Uterus (tissue), 4 donors: ENCODE measurements around the gene FBLN1. TPM values are rescaled to one million over a fixed set of nuclear protein-coding genes. Genes with fewer than 3 reads are reported as not detected.

ENCODE experiments used
- DNase-seq, 2 donors: peaks; one replicate each; pipeline ENCODE4 v3.0.0-alpha.2; 2019 to 2020
- H3K27ac ChIP-seq, 2 donors: fragments of 200-600 bp; sonication (generic); 1 replicate in 1 of 2; 2 replicates in 1 of 2; pipeline ENCODE4 v1.5.1; 2016 to 2018
- H3K27me3 ChIP-seq, 2 donors: fragments of 200-600 bp; sonication (generic); one replicate each; pipeline ENCODE4 v1.5.1; 2018 to 2019; ENCODE audit warnings: control low read depth in 1 of 2
- H3K36me3 ChIP-seq, 2 donors: fragments of 200-600 bp; sonication (generic); one replicate each; pipeline ENCODE4 v1.5.1; 2019; ENCODE audit warnings: control low read depth in 1 of 2
- H3K4me1 ChIP-seq, 2 donors: fragments of 200-600 bp; sonication (generic); one replicate each; pipeline ENCODE4 v1.5.1; 2018 to 2019; ENCODE audit warnings: control low read depth in 1 of 2
- H3K4me3 ChIP-seq, 2 donors: fragments of 200-600 bp; sonication (generic); 1 replicate in 1 of 2; 2 replicates in 1 of 2; pipeline ENCODE4 v1.5.1; 2018 to 2019; ENCODE audit warnings: mild to moderate bottlenecking in 1 of 2
- H3K9me3 ChIP-seq, 2 donors: fragments of 200-600 bp; sonication (generic); one replicate each; pipeline ENCODE4 v1.5.1; 2019; ENCODE audit warnings: control low read depth in 1 of 2
- POLR2A ChIP-seq, 2 donors: fragments of 450-650 bp; IDR thresholded peaks; one replicate each; pipeline ENCODE4 v1.6.1; 2016; ENCODE audit warnings: antibody characterized with exemption in 2 of 2, mild to moderate bottlenecking in 1 of 2, moderate library complexity in 1 of 2
- intact Hi-C: fragments of 100-400 bp; cut with DNase I; formaldehyde crosslinking; loops from one replicate; pipeline ENCODE4 v1.15.1; 2023; ENCODE audit warnings: low total_unique reads
- total RNA-seq, 4 donors: library from RNA; depleted of rRNA in 3 of 4; stranded (reverse); fragments of >200 nt in 3 of 4; gene quantifications; one replicate each; pipeline versions ENCODE4 v1.1.0 to v1.2.4, GENCODE V29; 2014 to 2023
- TF ChIP-seq, protein P1 (sequence below), 4 experiments: fragments of 200-600 bp in 2 of 4; fragments of 450-650 bp in 2 of 4; sonication (generic) in 2 of 4; IDR thresholded peaks; one replicate each; pipeline ENCODE4 v1.5.1; 2016 to 2019; ENCODE audit warnings: antibody characterized with exemption in 4 of 4, mild to moderate bottlenecking in 2 of 4, moderate library complexity in 1 of 4
- donor health status: DM: yes; HTN: yes; CAD: no.

FBLN1 gene
- total RNA-seq, 4 donors from 2014 or later: 388 to 644 (median 479) TPM

GRCh38 chr22:45477366-45478107 lies 25.1 kb upstream of the FBLN1 start:
- Histone ChIP-seq H3K9me3 (no peaks in the 10 kb centered on the region), H3K36me3 (no peaks in the 10 kb centered on the region), H3K27me3 (no peaks in the 10 kb centered on the region), H3K27ac (peak overlapping the region in 1 of 2 donors; percentile 34), H3K4me1 (no peaks in the 10 kb centered on the region), H3K4me3 (no peak overlapping the region)
- DNase-seq: peak in 1 of 2 donors; percentile 11
- intact Hi-C loops: no loop called here
- TF ChIP-seq, protein P1, sequence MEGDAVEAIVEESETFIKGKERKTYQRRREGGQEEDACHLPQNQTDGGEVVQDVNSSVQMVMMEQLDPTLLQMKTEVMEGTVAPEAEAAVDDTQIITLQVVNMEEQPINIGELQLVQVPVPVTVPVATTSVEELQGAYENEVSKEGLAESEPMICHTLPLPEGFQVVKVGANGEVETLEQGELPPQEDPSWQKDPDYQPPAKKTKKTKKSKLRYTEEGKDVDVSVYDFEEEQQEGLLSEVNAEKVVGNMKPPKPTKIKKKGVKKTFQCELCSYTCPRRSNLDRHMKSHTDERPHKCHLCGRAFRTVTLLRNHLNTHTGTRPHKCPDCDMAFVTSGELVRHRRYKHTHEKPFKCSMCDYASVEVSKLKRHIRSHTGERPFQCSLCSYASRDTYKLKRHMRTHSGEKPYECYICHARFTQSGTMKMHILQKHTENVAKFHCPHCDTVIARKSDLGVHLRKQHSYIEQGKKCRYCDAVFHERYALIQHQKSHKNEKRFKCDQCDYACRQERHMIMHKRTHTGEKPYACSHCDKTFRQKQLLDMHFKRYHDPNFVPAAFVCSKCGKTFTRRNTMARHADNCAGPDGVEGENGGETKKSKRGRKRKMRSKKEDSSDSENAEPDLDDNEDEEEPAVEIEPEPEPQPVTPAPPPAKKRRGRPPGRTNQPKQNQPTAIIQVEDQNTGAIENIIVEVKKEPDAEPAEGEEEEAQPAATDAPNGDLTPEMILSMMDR (IDR thresholded peaks at IDR 0.05): no peak

DNA sequence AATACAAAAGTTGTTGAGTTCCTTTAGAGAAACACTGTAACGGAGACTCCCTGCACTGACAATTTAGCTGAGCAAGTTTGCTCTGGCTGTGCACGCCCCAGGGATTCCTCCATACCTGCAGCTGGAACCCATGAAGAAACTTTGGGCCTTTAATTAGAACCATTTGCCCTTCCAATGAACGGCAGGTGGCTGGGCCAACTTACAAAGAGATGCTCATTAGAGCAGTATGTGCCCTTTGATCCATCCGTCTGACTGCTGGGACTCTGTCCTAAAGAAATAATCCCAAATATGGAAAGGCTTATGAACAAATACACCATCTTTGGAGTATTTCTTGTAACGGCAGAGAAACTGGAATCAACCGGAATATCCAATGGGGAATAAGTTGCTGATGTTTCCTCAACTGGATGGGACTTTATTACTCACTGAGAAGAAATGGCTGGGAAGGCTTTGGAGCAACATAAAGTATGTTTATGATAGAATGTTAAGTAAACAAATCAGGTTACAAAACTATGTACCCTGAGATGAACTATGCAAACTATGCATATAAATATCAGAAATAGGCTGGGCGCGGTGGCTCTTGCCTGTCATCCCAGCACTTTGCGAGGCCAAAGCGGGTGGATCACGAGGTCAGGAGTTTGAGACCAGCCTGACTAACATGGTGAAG lies 24.4 kb upstream of the FBLN1 start:
- Histone ChIP-seq H3K27ac (peak overlapping the region in 1 of 2 donors; percentile 37), H3K9me3 (no peaks in the 10 kb centered on the region)

DNA sequence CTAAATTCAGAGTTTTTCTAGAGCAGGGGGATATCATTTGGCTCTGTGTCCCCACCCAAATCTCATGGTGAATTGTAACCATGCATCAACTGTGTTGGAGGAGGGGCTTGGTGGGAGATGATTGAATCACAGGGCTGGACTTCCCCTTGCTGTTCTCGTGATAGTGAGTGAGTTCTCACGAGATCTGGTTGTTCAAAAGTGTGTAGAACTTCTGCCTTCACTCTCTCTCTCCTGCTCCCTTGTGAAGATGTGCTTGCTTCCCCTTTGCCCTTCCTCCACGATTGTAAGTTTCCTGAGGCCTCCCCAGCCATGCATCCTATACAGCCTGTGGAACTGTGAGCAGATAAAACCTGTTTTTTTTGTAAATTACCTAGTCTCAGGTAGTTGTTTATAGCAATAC lies 22.0 kb upstream of the FBLN1 start:
- intact Hi-C loops: no loop called here
- no peak overlapping the region for H3K27ac ChIP-seq
- H3K4me3 ChIP-seq: no peak overlapping the region
- no peaks in the 10 kb centered on the region for H3K9me3 ChIP-seq
- H3K36me3 ChIP-seq: no peaks in the 10 kb centered on the region
- no peaks in the 10 kb centered on the region for H3K27me3 ChIP-seq
- no peak for DNase-seq
- H3K4me1 ChIP-seq: no peaks in the 10 kb centered on the region
- TF ChIP-seq POLR2A (IDR thresholded peaks at IDR 0.05): no peak
- TF ChIP-seq, protein P1 (IDR thresholded peaks at IDR 0.05): no peak

More for the DNA sequence above, 24.4 kb upstream of the FBLN1 start:
- intact Hi-C loops: no loop called here
- no peaks in the 10 kb centered on the region for H3K4me1 ChIP-seq
- H3K27me3 ChIP-seq: no peaks in the 10 kb centered on the region
- H3K4me3 ChIP-seq: no peak overlapping the region
- TF ChIP-seq, protein P1 (IDR thresholded peaks at IDR 0.05): no peak
- TF ChIP-seq POLR2A (IDR thresholded peaks at IDR 0.05): no peak
- H3K36me3 ChIP-seq: no peaks in the 10 kb centered on the region
- DNase-seq: peak in 1 of 2 donors; percentile 42

GRCh38 chr22:45481661-45482060 lies 21.0 kb upstream of the FBLN1 start:
- TF ChIP-seq, protein P1 (IDR thresholded peaks at IDR 0.05): no peak
- TF ChIP-seq POLR2A (IDR thresholded peaks at IDR 0.05): no peak
- Histone ChIP-seq H3K36me3 (no peaks in the 10 kb centered on the region), H3K4me1 (no peaks in the 10 kb centered on the region), H3K4me3 (no peak overlapping the region), H3K9me3 (no peaks in the 10 kb centered on the region), H3K27ac (no peak overlapping the region), H3K27me3 (no peaks in the 10 kb centered on the region)
- intact Hi-C loops: no loop called here
- DNase-seq: no peak

DNA sequence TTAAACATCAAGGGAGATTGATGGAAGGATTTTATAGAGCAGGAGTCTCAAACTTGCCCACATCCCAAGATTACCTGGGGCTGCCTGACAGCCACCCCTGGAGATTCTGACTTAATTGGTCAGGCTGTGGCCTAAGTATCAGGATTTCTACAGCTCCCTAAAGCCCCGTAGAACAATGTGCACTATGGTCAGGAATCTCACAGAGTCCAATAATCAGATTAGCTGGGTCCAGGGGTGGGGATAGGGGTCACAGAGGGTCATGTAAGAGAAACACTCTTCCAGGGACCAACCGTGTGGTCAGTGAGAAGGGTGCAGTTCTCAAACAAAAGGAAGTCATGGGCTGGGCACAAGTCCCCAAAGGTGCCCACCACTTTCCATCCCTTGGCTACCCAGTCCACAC lies 20.5 kb upstream of the FBLN1 start:
- intact Hi-C loops: no loop called here
- no peaks in the 10 kb centered on the region for H3K36me3 ChIP-seq
- H3K27ac ChIP-seq: no peak overlapping the region
- no peaks in the 10 kb centered on the region for H3K9me3 ChIP-seq
- no peak for TF ChIP-seq POLR2A (IDR thresholded peaks at IDR 0.05)
- TF ChIP-seq, protein P1 (IDR thresholded peaks at IDR 0.05): no peak
- no peaks in the 10 kb centered on the region for H3K4me1 ChIP-seq
- DNase-seq: no peak
- no peak overlapping the region for H3K4me3 ChIP-seq
- H3K27me3 ChIP-seq: no peaks in the 10 kb centered on the region
